DMS53 treated with DMSO at 0.1 percent for 48 hours (cell line): ENCODE measurements around the gene UXS1.

Source experiments
- DNase-seq: peaks from one replicate; lab custom pipeline; 2025; ENCODE audit not compliant: unreplicated experiment; lab: John Stamatoyannopoulos, UW

The UXS1 gene

DNA sequence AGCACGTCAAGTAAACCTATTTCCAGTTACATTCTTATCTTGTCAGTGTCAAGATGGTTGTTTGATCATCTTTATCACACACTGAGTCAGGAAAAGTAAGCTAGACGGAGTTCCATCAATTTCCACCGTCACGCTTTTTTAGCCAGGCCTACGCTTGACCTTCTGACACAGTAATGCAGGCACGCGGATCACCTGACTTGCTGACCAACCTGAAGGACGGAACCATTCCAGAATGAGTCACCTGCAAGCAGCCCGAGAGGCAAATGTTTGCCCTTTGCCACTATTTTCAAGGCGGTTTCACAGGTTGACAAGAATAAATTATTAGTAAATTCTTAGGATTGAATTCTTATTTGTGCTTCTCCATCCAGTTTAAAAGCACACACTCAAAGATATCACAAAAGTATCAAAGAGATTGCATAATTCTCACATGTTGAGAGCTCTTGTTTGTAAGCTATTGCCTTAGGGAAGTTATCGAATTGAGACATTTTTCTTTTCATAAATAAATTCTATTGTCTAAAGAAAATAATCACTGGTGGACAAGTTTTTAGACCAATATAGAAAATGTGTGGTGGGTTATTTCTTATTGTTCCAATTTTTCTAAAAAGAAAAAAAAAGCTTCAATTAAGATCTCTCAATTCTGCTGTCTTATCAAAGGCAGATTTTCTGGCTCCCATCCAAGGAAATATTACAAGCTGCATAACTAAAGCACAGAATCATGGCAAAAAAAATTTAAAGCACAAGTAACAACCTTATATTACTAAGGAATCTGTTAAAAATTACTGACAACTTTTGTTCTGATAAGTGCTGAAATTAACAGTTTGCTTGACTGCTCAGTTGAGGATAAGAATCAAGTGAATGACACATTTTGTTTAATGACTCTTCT lies 31.9 kb downstream of the UXS1 start:
- DNase-seq, result no peak

DNA sequence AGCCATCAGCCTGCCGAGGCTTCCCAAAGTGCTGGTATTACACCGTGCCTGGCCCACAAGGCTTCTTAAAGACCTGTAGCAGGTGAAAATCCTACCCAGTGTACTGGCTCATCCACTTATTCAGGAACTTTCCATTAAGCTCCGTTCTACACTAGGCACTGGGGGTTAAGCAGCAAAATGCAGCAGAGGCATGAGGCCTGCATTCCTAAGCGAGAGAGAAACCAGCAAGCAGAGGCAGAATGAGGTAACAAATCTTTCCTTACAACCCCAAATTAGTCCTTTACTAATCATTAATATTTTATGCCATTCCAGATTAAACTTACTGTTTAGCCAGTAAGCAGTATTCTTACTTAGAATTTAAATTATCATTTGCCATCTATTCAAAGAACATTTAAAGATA lies 32.8 kb downstream of the UXS1 start:
- DNase-seq, result no peak

DNA sequence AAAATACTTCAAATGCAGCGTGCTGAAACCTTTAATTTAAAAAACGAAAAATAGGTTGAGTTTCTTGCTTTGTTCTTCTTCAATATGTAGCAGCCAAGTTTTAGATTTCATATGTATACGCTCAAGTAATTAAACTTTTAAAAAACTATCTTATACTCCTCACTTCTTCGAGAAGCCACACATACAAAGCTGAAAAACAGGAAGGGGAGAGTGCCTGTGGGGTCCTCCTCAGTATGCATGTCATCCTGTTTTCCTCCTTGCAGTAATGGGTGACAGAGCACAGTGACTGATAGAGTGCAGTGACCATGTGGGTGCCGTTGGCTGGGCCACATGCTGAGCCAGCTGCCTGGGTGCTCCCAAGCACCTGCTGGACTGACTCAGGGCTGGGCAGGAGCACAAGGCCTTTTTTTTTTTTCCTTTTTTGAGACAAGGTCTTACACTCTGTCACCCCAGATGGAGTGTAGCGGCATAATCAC lies 33.3 kb downstream of the UXS1 start:
- no peak for DNase-seq

DNA sequence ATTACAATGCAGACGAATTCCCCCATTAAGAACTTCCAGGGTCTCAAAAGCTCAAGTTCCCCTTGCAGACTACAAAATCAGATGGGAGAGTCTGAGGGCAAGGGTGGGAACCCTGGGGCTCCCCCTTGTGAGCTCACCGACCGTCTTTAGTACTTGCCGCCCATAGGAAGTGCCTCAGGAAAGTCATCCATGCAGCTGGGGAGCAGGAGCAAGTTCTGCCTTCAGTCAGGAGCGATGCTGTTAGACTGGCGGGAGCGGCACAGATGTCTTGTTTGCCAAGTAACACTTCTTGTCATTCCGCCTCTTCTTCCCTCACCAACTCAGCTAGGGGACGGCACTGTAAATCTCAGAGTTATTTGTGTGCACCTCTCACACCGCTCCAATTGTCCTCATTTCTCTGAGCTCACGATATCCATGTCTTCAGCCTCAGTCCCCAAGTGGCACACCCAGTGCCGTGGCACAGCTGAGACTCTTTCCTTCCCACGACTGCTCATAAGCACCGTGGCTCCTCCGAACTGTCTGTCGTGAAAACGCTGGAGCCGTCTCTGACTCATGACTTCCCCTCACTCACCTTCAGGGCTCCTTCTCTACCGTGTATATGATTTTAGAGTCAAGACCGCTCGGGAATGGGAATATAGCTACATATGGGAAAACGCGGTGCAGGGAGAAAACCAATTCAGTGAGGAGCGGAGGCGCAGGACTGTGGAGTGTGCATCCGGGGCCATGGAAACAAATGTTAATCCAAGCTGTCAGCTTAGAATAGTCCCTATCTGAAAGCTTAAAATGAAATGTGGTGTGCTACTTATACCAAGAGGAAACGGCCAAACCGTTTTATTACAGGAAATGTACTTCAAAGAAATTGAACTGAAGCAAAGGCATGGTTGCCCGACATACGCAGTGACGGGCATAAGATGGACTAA lies 34.0 kb downstream of the UXS1 start:
- no peak for DNase-seq

DNA sequence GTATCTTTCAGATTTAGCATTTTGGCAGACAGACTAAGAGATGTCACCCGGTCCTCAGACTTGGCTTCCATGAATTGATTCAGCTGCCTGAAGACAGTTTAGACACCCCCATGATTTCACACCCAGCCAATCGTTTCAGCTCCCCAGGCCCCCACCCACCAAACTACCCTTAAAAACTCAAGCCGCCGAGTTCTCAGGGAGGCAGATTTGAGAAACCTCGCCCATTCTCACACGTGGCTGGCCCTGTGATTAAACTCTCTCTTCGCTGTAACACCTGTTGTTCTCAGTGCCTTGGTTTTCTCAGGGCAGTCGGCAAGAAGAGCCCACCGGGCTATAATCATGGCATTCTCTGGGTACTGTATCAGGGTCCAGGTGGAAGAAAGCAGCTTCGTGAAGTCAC lies 35.2 kb downstream of the UXS1 start:
- no peak for DNase-seq

DNA sequence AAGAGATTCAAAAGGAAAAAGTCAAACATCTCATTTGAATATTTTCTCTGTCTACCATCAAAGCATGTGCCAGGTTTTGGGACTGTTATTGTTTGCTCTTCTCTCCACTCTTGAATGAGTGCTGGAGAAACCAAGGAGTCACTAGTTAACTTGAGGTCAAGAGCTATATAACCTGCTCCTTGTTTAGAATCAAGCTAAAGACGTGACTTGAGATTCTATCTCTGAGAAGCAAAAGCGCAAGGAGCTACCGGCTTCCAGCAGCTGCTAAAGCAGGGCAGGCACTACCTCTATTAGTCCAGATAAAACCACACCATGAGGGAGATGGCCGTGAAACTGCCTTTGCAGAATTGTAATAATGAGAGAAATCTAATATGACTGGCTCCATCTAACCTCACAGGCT lies 36.0 kb downstream of the UXS1 start:
- no peak for DNase-seq

DNA sequence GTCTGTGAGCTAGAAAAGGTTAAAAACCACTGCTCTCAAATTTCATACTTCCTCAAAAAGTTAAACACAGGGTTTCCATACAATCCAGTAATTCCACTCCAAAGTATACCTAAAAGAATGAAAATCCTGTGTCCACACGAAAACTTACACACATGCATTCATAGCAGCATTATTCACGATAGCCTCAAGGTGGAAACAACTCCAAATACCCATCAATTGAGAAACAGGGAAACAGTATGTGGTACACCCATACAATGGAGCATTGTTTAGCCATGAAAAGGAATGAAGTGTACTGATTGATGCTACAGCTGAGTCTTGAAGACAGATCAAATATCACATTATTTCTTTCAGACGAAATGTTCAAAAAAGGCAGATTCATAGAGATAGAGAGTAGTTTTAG lies 36.7 kb downstream of the UXS1 start:
- DNase-seq, result no peak

DNA sequence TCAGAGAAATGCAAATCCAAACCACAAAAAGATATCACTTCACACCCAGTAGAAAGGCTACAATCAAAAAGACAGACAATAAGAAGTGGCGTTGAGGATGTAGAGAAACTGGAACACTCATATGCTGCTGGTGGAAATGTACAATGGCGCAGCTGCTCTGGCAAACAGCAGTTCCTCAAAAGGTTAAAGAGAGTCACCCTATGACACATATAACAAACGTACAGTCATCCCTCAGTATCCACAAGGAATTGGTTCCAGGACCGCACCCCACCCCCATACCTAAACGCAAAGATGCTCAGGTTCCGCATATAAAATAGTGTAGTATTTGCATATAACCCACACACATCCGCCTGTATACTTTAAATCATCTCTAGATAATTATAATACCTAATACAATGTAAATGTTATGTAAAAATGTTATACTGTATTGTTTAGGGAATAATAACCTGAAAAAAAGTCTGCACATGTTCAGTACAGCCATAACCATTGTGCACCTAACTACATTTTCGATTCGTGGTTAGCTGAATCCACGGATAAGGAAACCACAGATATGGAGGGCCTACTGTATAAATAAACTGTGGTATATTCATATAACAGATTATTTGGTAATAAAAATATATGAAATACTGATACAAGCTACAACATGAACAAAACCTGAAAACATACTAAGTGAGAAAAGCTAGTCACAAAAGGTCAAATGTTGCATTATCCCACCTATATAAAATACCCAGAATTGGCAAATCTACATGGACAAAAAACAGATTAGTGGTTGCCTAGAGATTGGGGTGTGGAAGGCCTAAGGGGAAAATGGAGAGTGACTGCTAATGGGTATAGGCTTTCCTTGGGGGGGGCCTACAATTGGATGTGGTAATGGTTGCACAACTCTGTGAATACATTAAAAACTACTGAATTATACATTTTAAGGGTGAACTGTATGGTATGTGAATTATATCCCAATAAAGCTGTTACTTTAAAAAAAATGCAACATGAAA lies 37.5 kb downstream of the UXS1 start:
- DNase-seq, result no peak

DNA sequence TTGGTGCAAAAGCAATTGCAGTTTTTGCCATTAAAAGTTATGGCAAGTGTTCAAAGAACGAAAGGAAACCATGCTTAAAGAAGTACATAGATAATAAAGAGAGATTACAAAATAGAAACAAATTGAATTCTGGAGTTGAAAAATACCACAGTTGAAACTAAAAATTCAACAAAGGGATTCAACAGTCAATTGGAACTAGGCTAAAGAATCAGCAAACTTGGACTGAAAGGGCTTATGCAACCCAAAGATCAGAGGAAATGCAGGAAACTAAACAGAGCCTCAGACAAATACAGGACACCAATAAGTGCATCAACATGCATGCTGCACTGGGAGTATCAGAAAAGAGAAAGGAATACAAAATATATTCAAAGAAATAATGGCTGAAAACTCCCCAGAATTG lies 40.3 kb downstream of the UXS1 start:
- DNase-seq, result no peak

DNA sequence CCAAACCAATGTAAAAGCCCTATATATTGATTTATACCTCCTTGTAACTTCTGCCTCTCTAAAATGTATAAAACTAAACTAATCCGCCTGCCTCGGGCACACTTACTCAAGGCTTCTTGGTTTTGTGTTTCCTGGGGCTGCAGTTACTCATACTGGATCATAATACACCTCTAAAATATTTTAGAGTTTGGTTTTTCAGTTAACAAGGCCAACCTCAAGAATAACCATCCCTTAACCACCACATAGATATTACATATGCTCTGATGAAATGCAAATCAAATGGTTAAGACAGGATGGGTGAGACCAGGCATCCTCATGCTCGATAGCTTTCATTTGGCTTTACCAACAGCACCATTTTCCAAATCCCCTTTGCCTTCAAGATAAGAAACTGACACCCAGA lies 46.4 kb downstream of the UXS1 start:
- DNase-seq, result no peak

DNA sequence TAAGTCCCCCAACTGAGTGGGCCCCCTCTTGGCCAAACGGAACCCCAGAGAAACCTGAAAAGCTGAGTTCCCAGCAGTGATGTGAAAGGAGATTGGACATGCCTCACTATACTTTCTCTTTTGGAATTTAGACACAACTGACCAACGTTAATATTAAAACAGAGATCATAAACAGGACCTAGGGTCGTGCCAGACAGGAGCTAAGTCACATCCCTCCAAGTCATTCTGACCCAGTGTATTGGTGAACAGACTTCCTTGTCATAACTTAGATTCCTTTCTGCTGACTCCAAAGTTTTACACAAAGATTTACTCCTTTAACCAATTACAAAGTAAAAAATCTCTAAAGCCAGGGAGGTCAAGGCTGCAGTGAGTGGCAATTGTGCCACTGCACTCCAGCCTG lies 46.9 kb downstream of the UXS1 start:
- no peak for DNase-seq

DNA sequence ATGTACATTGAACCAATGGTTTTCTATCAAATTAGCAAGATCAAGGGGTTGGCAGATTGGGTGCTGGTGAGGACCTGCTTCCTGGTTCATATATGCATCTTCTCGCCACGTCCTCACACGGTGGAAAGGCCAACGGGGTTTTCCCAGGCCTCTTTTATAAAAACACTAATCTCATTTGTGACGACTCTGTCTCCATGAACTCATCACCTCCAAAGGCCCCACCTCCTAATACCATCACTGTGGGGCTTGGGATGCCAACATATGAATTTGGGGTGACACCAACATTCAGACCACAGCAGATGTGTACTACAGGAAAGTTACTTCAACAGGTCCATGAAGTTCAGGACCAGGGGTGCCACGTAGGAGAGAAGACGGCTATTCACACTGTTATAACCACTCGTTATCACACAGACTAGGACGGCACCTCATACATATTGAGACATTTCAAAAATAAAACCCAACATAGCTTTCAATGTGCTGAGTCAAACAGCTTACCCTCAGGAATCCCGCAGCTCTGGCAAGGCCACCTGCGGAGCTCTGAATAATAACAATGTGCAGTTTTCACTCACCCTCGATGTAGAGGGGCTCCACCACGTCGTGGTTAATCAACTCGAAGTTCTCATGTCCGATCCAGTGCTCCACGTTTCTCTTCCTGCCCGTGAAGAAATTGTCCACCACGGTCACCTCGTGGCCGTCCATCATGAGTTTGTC lies 49.3 kb downstream of the UXS1 start:
- DNase-seq, result no peak

DNA sequence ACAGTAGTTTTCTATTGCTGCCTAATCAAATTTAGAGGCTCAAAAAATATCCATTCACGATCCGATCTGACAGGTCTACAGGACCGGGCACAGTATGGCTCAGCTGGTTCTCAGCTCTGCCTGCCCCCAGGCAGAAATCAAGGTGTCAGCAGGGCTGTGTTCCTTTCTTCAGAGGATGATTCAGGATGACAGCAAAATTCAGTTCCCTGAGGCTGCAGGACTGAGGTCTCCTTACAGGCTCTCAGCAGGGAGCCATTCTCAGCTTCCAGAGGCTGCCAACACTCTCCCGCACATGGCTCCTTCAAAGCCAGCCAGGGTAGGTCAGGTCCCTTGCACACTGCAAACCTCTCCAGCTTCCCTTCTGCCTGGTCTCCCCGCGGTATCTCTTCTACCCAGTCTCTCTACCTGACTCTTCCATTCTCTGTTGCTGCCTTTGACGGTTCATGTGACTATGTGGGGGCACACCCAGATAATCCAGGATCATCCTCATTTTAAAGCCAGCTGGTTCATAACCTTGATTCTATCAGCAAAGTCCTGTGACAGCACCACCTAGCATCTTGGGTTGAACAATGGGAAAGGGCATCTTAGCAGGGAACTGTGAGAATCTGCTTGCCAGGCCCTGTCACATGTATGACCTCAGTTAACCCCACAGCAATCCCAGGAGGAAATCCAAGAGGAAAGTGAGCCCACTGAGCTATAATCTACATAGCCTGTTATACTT lies 50.4 kb downstream of the UXS1 start:
- no peak for DNase-seq

DNA sequence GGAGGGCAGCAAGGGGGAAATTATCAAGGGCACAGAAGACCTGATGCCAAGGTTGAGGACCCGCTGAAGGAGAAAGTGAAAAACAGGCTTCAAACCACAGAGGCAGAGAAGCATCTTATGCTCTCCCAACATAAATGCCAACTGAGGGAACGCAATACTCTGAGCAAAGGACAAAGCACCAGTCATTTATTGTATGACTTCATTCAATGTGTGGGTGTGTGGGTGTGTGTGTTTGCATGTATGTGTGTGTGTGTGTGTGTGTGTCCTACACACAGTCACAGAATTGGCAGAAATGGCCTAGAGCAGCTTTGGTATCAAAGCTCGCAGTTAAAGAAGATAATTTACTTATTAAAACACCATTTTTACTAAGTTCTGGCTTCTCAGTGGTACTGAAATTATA lies 51.4 kb downstream of the UXS1 start:
- no peak for DNase-seq

DNA sequence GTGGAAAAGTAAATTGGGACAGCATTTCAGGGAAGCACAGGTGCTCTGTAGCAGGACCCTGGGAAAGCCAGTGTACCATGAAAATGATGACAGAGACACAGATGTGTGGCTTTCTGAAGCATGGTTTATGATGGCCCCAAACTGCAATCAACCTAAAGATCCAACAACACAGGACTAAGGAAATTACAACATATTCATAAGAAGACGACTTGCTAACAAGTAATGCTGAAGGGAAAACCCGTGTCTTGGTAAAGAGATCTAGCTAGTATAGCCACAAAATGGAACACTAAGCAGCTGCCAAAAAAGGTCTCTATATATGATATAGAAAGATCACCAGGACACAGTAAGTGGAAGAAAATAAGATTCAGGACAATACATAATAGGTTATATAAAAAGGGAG lies 53.2 kb downstream of the UXS1 start:
- DNase-seq, result no peak

DNA sequence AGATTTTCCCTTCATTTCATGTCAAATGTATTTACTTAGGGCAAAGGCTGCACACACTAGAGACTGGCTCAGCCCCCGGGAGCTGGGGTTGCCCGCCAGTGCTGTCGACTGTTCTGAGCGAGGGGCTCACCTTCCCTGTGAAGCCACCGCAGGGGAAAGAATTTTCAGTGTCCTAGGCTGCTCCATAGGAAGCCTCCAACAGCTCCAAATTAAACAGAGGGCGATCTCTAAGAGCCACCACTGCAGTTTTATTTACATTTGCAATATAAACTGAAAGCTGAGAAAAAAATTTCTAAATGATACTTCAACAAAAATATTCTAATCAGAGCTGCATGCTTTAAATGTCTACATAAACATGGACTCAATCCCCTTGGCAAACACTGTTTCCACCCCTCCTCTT lies 54.0 kb downstream of the UXS1 start:
- no peak for DNase-seq

DNA sequence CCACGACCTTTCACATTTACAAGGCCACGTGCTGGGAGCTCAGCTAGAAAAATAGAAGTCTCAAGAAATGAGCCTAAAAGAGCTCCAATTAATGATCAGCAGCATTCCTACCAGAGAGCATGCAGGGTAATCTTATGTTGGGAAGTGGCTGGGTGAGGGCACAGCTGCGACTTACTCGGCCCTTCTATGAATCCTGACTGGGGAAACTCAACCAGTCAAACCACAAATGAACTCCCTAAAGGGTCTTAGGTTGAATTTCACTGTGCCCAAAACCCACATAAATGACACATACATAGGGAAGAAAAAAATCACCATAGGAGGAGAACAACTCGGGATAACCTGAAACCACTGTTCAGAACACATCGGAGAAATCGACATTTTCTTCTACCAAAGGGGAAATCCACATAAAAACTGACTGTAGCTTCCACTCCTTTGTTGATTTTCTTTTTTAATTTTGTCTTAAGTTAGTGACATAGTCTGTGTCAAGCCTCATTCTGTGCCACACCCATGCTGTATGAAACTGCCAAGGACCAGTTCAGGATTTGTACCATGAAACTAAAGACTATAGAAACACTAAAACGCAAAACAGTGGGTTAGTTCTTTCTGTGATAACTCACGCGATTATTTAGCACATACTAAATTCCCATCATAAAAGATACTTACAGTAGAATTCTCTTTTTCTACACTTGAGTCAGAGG lies 54.7 kb downstream of the UXS1 start:
- no peak for DNase-seq

DNA sequence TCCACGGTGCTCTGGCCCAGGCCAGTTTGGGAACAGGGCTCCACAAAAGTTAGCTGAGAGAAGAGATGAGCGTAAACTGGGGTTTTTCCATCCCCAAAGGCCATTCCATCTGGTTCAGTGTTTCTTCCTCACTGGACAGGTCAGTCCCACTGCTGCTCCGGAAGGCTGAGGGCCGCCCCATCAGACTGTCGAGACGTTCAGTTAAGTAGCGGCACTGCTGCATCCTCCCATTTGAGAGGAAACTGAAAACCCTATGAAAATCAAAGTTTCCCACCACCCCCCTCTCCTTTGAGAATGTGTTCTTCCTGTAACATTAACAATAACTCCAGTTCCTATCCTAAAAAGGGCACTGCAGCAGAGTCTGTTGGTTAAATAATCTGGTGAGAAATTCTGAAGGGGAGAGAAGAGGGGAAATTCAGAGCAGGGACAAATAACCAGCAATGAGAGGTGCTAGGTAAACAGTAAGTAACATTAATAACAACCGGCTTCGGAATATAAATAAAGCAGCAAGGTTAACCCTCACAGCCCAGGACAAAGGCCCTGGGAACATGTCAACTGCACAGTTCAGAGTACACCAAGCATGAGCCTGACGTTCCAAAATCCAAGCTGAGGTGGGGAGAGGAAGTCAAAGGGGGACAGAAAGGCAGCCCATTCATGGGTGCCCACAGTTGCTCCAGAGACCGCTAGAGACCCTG lies 55.4 kb downstream of the UXS1 start:
- DNase-seq, result no peak
